KMS-11 (cell line): ENCODE data around the gene KCTD6.

Source experiments
- H2AFZ ChIP-seq: fragments of 200-600 bp; sonication (generic); 2 replicates; pipeline ENCODE4 v1.6.1; 2016; ENCODE audit warnings: antibody characterized with exemption, mixed run types, low read depth
- H3K27ac ChIP-seq: fragments of 200-600 bp; sonication (generic); 2 replicates; pipeline ENCODE4 v1.6.1; 2016; ENCODE audit warnings: mild to moderate bottlenecking, mixed run types
- H3K27me3 ChIP-seq: fragments of 200-600 bp; sonication (generic); 2 replicates; pipeline ENCODE4 v1.6.1; 2017; ENCODE audit warnings: mild to moderate bottlenecking, low read depth, mixed run types, moderate library complexity; ENCODE audit not compliant: insufficient read depth
- H3K36me3 ChIP-seq: fragments of 200-600 bp; sonication (generic); 2 replicates; pipeline ENCODE4 v1.6.1; 2017; ENCODE audit warnings: mild to moderate bottlenecking, mixed run types; ENCODE audit not compliant: insufficient read depth
- H3K4me1 ChIP-seq: fragments of 200-600 bp; sonication (generic); 2 replicates; pipeline ENCODE4 v1.6.1; 2016; ENCODE audit warnings: mild to moderate bottlenecking, low read depth, mixed run types; ENCODE audit not compliant: poor library complexity, severe bottlenecking
- H3K4me2 ChIP-seq: fragments of 200-600 bp; sonication (generic); 2 replicates; pipeline ENCODE4 v1.7.0; 2016; ENCODE audit warnings: mild to moderate bottlenecking, mixed run types
- H3K4me3 ChIP-seq: fragments of 200-600 bp; sonication (generic); IDR thresholded peaks from 2 replicates; pipeline ENCODE4 v1.6.1; 2017; ENCODE audit warnings: low read depth, low read length, mixed read lengths; ENCODE audit not compliant: insufficient read depth
- H3K79me2 ChIP-seq: fragments of 200-600 bp; sonication (generic); 2 replicates; pipeline ENCODE4 v1.6.1; 2016; ENCODE audit warnings: low read depth, mixed run types; ENCODE audit not compliant: insufficient read depth
- H3K9ac ChIP-seq: fragments of 200-600 bp; sonication (generic); 2 replicates; pipeline ENCODE4 v1.6.1; 2016; ENCODE audit warnings: mild to moderate bottlenecking, mixed run types
- H4K20me1 ChIP-seq: fragments of 200-600 bp; sonication (generic); 2 replicates; pipeline ENCODE4 v1.6.1; 2016; ENCODE audit warnings: mild to moderate bottlenecking, mixed run types; ENCODE audit not compliant: insufficient read depth
- TF ChIP-seq, protein P1 (sequence below): fragments of 200-600 bp; sonication (generic); conservative IDR thresholded peaks from 2 replicates; pipeline ENCODE4 v1.6.1; 2017; ENCODE audit warnings: low read depth, mild to moderate bottlenecking, antibody characterized with exemption, low read length, moderate library complexity, mixed read lengths

KCTD6 gene

DNA sequence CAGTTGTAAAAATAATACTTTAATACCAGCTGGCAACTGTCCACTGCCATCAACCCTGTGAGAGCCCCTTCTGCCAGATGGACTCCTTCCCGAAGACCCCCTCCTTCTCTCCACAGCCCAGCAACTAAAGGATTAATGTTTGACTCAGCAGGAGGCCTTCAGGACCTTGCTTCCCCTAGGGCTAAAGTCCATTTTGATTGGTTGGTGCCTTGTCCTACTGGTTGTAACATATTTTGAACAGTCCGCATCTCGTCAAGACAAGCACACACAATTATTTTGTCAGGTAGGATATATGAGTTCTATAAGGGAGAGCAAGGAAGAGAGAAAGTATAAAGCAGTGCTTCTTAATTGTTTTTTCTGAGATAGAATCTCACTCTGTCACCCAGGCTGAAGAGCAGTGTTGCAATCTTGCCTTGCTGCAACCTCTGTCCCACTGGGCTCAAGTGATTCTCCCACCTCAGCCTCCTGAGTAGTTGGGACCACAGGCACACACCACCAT lies 26.4 kb downstream of the KCTD6 start:
- TF ChIP-seq, protein P1, sequence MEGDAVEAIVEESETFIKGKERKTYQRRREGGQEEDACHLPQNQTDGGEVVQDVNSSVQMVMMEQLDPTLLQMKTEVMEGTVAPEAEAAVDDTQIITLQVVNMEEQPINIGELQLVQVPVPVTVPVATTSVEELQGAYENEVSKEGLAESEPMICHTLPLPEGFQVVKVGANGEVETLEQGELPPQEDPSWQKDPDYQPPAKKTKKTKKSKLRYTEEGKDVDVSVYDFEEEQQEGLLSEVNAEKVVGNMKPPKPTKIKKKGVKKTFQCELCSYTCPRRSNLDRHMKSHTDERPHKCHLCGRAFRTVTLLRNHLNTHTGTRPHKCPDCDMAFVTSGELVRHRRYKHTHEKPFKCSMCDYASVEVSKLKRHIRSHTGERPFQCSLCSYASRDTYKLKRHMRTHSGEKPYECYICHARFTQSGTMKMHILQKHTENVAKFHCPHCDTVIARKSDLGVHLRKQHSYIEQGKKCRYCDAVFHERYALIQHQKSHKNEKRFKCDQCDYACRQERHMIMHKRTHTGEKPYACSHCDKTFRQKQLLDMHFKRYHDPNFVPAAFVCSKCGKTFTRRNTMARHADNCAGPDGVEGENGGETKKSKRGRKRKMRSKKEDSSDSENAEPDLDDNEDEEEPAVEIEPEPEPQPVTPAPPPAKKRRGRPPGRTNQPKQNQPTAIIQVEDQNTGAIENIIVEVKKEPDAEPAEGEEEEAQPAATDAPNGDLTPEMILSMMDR: no peak
- H3K36me3 ChIP-seq: no peaks in the 10 kb centered on the region
- H3K79me2 ChIP-seq: no peaks in the 10 kb centered on the region
- no peak overlapping the region for H3K4me2 ChIP-seq
- no peaks in the 10 kb centered on the region for H4K20me1 ChIP-seq
- no peak overlapping the region for H3K4me3 ChIP-seq
- H3K27ac ChIP-seq: no peak overlapping the region
- no peaks in the 10 kb centered on the region for H3K27me3 ChIP-seq
- H2AFZ ChIP-seq: no peak overlapping the region
- H3K9ac ChIP-seq: no peak overlapping the region
- H3K4me1 ChIP-seq: peaks cover 13% of the 10 kb centered on the region

DNA sequence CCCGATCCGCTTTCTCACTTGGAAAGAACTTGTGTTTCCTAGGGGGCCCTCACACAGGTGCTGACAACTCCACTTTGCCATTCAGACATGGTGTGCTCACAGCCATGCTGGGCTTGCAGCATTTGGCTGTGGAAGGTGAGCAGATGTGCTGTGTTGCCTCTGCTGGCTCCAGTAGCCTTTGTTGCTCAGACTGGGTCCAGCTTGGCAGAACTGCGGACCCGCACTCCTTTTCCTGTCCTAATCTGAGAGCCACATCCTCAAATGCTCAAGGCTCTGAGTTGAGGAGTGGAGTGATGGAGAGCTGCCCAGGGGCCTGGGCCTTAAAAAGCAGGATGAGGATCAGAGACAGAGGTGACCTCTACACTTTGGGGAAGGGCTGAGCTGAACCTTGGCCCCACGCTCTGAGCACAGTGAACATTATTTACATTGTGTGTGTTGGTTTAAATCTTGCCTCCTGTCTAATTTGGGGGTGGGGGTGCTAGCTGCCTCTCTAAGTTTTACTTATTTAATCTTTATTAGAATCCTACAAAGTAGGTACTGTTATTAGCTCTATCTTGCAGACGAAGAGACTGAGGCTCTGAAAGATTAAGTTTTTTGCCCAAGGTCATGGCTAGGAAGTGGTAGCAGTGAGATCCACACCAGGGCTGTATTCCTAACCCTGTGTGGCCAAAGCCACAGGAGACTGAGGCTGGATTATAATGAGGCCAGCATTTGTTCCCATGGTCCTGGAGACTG lies 27.9 kb downstream of the KCTD6 start:
- Histone ChIP-seq H3K4me3 (no peak overlapping the region), H3K27ac (no peak overlapping the region), H3K79me2 (no peaks in the 10 kb centered on the region), H2AFZ (no peak overlapping the region), H3K4me2 (no peak overlapping the region), H3K4me1 (peaks cover 13% of the 10 kb centered on the region), H4K20me1 (no peaks in the 10 kb centered on the region), H3K9ac (no peak overlapping the region), H3K36me3 (no peaks in the 10 kb centered on the region), H3K27me3 (no peaks in the 10 kb centered on the region)
- TF ChIP-seq, protein P1: no peak

DNA sequence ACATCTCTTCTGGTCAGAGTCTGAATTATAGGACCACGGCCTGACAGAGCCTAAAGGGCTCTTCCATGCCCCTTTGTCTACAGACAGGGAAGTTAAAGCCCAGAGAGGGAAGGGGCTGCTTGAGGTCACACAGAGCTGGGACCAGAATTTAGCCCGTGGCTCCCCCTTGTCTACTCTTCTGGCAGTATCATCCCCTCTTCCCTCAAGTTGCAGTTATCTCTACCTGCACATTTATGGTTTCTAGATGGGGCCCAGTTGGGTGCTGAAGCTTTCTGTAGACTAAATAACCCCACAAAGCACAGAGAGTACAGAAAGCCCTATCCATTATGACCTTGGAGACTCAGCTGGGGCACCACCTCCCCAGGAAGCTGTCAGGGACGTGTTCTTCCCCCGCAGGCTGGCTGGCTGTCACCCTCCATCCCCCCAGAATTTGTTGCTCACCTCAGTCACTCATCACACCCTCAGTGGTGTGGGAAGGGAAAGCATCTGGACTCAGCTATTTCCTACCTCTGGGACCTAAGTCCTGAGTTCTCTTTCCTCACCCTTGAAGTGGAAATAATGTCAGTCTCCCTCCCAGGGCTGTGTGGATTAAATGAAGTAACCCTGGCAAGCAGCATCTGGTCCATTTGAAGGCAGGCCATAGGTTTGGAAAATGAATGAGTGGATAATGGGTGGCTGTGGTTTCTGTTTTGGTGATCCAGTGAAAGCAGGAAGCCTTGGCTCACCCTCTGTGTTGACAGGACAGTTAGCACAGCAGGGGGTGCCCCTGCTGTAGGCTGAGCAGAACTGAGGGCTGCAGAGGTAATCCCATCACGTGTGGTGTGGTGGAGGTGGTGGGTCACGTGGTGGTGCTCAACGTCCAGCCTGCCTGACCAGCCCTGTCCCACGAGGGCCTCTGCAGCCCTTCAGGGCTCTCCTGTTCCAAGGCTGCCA lies 28.8 kb downstream of the KCTD6 start:
- TF ChIP-seq, protein P1: no peak
- Histone ChIP-seq H4K20me1 (no peaks in the 10 kb centered on the region), H3K4me2 (no peak overlapping the region; the same call in 1 of the 2 replicates), H3K79me2 (no peaks in the 10 kb centered on the region), H3K27me3 (no peaks in the 10 kb centered on the region), H3K27ac (no peak overlapping the region), H3K4me3 (no peak overlapping the region), H2AFZ (no peak overlapping the region), H3K36me3 (no peaks in the 10 kb centered on the region), H3K4me1 (peaks cover 13% of the 10 kb centered on the region), H3K9ac (no peak overlapping the region)

DNA sequence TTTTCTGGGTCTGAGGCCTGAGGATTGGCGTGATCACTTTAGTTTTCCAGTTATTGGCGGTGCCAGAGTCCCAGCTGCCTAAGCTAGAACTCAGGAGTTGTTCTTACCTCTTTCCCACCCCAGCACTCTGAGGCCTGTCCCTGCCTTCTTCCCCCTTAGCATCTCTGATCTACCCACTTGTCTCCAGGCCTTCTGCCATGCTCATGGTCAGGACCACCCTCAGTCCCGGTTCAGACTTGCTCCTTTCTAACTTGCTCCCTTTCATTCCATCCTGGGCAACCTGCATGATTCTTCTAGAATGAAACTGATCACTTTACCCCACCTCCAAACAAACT lies 29.4 kb downstream of the KCTD6 start:
- Histone ChIP-seq H3K79me2 (no peaks in the 10 kb centered on the region), H3K9ac (no peak overlapping the region), H3K4me2 (no peak overlapping the region; the same call in 1 of the 2 replicates), H4K20me1 (no peaks in the 10 kb centered on the region), H3K36me3 (no peaks in the 10 kb centered on the region), H2AFZ (no peak overlapping the region), H3K4me1 (peaks cover 13% of the 10 kb centered on the region), H3K27ac (no peak overlapping the region), H3K4me3 (no peak overlapping the region), H3K27me3 (no peaks in the 10 kb centered on the region)
- TF ChIP-seq, protein P1: no peak
